GM23338 (cell line): ENCODE data around the gene RIPPLY2.

Source experiments
- POLR2AphosphoS5 ChIP-seq: IDR thresholded peaks from 2 replicates; pipeline ENCODE4 v1.6.1; 2016; ENCODE audit warnings: antibody characterized with exemption, low read depth
- ZNF114 ChIP-seq: fragments of 250-450 bp; sonication (Bioruptor Pico); IDR thresholded peaks from 2 replicates; pipeline ENCODE4 v1.5.0; 2020; ENCODE audit warnings: mild to moderate bottlenecking, moderate library complexity
- TF ChIP-seq, protein P1 (sequence below), 2 experiments: fragments of 200-600 bp in 1 of 2; sonication (generic) in 1 of 2; conservative IDR thresholded peaks; 2 replicates each; pipeline versions ENCODE4 v1.5.1 to v1.6.1; 2016 to 2017; ENCODE audit warnings: antibody characterized with exemption in 2 of 2, low read depth in 2 of 2, mild to moderate bottlenecking in 2 of 2, moderate library complexity in 1 of 2
- TF ChIP-seq, protein P2 (sequence below): IDR thresholded peaks from one replicate; pipeline ENCODE4 v1.6.1; 2018; ENCODE audit warnings: antibody characterized with exemption; ENCODE audit not compliant: unreplicated experiment

DNA sequence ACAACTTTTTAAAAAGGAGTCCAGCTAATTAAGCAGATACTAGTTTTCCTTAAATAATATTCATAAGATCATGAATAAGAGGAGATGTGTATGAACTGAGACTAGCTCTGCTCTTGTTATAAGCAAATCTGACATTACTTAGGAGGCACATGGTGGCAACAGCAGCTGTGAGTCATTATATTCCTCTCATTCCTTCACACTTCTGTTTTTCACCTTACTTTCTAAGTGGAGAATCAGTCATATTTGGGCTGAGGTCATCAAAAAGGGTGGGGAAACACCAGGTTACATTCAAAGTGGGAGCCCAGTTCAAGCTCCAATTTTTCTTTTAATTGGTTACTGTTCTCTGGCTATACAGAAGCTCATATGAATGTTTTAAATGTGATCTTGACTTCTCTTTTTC lies 6.0 kb upstream of the RIPPLY2 start:
- TF ChIP-seq, protein P1, sequence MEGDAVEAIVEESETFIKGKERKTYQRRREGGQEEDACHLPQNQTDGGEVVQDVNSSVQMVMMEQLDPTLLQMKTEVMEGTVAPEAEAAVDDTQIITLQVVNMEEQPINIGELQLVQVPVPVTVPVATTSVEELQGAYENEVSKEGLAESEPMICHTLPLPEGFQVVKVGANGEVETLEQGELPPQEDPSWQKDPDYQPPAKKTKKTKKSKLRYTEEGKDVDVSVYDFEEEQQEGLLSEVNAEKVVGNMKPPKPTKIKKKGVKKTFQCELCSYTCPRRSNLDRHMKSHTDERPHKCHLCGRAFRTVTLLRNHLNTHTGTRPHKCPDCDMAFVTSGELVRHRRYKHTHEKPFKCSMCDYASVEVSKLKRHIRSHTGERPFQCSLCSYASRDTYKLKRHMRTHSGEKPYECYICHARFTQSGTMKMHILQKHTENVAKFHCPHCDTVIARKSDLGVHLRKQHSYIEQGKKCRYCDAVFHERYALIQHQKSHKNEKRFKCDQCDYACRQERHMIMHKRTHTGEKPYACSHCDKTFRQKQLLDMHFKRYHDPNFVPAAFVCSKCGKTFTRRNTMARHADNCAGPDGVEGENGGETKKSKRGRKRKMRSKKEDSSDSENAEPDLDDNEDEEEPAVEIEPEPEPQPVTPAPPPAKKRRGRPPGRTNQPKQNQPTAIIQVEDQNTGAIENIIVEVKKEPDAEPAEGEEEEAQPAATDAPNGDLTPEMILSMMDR (conservative IDR thresholded peaks at IDR 0.05; ENCODE audit: low read depth in 2 of 2), result no peak
- no peak for TF ChIP-seq ZNF114
- TF ChIP-seq, protein P2, sequence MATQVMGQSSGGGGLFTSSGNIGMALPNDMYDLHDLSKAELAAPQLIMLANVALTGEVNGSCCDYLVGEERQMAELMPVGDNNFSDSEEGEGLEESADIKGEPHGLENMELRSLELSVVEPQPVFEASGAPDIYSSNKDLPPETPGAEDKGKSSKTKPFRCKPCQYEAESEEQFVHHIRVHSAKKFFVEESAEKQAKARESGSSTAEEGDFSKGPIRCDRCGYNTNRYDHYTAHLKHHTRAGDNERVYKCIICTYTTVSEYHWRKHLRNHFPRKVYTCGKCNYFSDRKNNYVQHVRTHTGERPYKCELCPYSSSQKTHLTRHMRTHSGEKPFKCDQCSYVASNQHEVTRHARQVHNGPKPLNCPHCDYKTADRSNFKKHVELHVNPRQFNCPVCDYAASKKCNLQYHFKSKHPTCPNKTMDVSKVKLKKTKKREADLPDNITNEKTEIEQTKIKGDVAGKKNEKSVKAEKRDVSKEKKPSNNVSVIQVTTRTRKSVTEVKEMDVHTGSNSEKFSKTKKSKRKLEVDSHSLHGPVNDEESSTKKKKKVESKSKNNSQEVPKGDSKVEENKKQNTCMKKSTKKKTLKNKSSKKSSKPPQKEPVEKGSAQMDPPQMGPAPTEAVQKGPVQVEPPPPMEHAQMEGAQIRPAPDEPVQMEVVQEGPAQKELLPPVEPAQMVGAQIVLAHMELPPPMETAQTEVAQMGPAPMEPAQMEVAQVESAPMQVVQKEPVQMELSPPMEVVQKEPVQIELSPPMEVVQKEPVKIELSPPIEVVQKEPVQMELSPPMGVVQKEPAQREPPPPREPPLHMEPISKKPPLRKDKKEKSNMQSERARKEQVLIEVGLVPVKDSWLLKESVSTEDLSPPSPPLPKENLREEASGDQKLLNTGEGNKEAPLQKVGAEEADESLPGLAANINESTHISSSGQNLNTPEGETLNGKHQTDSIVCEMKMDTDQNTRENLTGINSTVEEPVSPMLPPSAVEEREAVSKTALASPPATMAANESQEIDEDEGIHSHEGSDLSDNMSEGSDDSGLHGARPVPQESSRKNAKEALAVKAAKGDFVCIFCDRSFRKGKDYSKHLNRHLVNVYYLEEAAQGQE, result no peak
- no peak for TF ChIP-seq POLR2AphosphoS5
